CD4-positive, alpha-beta T cell treated with Interleukin-17A for 1 hour (primary cell): Measurements from ENCODE around the gene LRRC9.
"Not testable (repeated sequence)": the region's sequence is repeated elsewhere in the genome, so short reads cannot be mapped to it uniquely, and the experiment has no call there.

Source experiments
- DNase-seq: peaks from one replicate; pipeline ENCODE4 v3.0.0-alpha.2; 2020

The LRRC9 gene

DNA sequence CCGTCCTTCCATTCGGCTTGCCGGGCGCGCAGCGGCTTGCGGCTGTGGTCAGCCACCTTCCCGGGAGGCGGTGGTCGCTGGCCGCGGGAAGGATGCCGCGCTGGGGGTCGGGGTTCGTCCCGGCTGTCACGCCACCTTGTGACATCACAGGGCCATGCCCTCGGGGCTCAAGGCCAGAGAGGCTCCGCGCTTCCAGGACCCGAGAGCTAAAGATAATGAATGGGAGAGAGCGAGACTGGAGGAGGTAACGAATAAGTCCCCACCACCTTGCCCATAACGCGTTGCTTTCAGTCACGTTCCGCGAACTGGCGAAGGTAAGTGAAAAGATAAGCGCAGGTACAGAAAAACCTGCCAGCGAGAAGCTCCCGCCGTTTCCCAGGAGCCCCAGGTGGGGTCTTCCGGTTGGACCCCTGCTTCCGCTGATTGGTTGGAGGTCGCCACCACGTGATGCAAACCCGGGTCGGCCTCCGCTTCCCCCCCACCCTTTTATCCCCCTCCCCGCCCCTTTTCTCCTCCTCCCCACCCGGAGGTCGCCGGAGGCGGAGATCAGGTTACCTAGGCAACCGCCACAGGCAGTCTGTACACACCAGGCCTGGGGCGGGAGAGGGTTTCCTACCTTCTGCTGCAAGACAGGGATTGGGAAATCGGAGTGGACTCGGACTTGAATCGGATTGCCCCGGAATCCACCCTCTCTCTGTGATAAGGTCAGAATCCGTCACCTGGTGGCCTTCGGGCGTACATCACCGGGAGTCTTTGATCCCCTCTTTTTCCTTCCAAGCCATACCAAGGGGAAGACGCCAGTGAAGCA is at the start of gene LRRC9:
TSS of gene LRRC9 (plus strand) at position 575 of the 808 bp plus-strand sequence.
- DNase-seq: peak; percentile 56

DNA sequence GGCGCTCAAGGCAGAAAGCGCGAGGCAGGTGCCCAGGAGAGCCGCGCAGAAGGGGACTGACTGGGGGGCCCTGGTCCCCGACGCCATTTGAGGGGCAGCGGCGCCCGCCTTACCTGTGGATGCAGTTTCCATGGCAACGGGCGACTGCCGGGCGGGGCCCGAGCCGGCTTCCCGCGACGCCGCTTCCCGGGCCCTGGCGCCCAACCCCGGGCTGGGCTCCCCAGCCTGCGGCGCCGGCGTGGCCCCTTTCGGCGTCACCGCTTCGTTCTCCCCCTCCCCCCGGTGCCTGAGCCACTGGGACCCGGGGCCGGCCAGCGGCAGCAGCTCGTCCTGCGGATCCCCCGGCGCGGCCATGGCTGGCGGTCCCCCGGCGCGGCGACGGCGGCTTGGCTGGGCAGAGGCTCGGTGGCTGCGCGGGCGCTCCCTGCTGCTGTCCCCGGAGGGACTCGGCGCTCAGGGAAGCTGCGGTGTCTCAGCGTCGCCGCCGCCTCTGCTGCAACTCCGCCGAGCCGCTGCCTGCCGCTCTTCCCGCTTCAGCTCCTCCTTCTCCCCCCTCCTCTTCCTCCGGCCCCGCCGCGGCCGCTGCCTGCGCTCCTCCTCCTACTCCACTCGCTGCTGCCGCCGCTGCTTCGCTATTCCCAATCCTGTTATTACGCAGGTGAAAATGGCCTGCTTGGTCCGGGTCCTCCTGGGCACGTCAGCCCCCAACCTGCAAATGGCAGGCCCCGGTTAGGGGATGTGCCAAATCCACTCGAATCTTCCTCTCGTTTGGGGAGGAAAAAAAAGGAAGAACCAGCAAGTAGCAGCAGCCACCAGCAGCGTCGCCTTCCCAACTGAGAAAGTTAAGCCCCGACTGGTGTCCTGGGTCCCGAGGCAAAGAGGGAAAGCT is 49.4 kb upstream of the LRRC9 start, which contains the start of gene RTN1:
TSS of gene RTN1 (minus strand) at position 500 of the 889 bp plus-strand sequence. CDS start at position 354, 146 bp downstream.
- DNase-seq: peak; percentile 2

- no peak for DNase-seq
These were observed 48.8 kb upstream of the LRRC9 start for GRCh38 chr14:59871166-59871495.

DNA sequence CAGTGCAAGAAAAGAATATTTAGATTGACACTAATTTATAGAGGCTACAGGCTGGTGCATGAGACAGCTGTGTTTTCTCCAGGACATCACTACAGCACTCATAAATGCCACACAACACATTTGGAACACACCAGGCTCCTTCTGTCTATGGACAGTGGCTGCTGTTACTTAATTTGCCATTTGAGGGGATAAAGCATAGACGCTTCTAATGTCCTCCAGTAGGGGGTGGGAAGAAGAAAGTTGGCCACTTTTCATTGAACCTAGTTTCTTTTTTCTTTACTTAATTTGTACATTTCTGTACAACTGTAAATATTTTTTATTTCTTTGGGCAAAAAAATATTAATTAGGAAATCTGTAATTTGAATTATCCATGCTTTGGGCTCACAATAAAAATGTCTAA is 37.0 kb upstream of the LRRC9 start:
- DNase-seq: no peak

GRCh38 chr14:59890676-59891075 is 29.3 kb upstream of the LRRC9 start:
- no peak for DNase-seq

DNA sequence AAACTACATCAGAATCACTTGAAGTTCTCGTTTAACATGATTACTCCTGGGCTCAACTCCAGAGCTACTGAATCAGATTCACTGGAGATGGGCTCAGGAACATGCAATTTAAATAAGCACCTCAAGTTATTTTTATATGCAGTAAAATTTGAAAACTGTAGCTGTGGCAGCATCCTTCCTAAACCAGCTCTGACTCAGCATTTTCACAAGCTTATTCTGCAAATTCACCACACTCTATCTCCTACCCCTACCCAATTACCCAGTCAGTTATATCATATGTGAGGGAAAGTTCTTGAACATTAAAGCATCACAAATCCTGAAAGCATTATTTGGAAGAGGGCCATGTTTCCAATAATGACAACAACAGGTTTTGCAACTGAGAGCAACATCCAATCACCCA is 24.2 kb upstream of the LRRC9 start:
- DNase-seq: no peak

- no peak for DNase-seq
These were observed 22.1 kb upstream of the LRRC9 start for GRCh38 chr14:59897757-59898383.

DNA sequence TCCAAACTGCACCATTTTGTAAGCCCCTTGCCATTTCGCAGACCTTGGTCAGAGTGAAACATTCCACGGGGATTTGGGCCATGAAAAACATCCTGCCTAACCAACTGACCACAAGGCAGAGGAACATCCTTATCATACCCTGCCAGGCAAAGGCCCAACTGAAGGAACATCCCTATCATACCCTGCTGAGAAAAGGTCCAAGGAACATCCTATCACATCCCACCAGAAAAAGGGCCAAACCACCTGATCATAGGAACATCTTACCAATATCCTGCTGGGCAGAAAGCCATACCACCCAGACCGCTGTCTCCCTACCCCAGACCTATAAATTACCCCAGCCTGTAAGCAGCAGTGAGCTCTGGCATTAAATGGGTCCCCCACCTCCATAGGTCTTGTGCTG is 19.4 kb upstream of the LRRC9 start:
- DNase-seq: no peak

- no peak for DNase-seq
These were observed 15.8 kb upstream of the LRRC9 start for GRCh38 chr14:59904184-59904583.

GRCh38 chr14:59905188-59905587 is 14.8 kb upstream of the LRRC9 start:
- DNase-seq: no peak

GRCh38 chr14:59912443-59912842 is 7.5 kb upstream of the LRRC9 start:
- DNase-seq: no peak

DNA sequence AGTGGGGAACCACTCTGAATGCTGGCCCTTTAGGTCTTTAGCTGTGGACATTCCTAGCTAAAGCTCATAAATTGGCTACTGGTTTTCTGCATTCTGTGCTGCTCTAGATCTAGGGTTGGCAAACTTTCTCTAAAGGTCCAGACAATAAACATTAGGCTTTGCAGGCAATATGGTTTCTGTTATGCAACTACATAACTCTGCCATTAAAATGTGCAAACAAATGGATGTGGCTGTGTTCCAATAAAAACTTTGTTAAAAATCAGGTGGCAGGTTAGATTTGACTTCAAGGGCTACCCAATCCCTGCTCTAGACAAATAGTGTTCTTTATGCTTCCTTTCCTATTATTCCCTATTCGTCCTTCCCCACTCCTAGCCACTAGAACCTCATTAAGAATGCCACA is 6.8 kb upstream of the LRRC9 start:
- DNase-seq: no peak

- peak; percentile 29 for DNase-seq
These were observed 947 bp upstream of the LRRC9 start for GRCh38 chr14:59918824-59919569.

DNA sequence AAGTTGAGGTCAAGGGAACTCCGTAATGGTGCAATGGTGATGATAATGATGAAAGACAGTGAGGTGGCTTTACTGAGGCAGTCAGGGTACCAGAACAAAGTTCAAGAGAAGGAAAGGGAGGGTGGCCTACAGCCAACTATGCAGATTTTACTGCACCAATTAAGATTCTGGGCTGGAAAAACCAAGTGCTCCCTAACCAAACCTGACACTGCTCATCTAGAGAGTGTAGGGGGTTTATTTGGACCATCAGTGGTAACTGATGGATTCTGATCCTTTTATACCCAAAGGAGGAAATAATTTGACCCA is 387 bp downstream of the LRRC9 start:
- no peak for DNase-seq

- DNase-seq: no peak
These were observed 5.9 kb downstream of the LRRC9 start for GRCh38 chr14:59925797-59926196.

DNA sequence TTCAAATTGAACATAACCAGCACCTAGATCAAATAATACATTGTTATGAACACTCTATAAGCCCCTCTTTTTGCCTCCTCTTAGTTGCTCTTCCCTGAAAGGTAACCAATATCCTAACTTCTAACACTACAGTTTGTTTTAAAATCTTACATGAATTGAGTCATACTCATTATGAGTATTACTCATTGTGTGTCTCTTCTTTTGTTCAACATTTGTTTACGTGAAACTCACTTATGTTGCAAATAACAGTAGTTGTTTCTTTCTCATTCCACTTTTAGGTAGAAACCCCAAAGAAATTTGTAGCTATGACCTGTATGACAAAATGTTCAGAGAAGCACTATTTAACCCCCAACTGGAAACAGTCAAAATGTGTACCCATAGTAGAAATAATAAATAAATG is 6.6 kb downstream of the LRRC9 start:
- DNase-seq: no peak

- no peak for DNase-seq
These were observed 11.3 kb downstream of the LRRC9 start for GRCh38 chr14:59931237-59931636.

GRCh38 chr14:59936145-59936544 is 16.2 kb downstream of the LRRC9 start:
- DNase-seq: no peak

GRCh38 chr14:59939828-59940227 is 19.9 kb downstream of the LRRC9 start:
- DNase-seq: no peak

DNA sequence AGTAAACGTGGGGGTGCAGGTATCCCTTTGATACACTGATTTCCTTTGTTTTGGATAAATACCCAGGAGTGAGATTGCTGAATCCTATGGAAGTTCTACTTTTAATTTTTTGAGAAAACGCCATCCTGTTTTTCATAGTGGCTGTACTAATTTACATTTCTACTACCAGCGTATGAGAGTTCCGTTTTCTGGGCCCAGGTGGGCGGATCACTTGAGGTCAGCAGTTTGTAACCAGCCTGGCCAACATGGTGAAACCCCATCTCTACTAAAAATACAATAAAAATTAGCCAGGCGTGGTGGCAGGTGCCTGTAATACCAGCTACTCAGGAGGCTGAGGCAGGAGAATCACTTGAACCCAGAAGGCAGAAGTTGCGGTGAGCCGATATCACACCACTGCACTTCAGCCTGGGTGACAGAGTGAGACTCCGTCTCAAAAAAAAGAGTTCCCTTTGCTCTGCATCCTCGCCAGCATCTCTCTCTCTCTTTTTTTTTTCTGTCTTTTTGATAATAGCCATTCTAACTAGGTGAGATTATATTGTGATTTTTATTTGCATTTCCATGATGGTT is 22.4 kb downstream of the LRRC9 start:
- DNase-seq: not testable (repeated sequence)

GRCh38 chr14:59944909-59945308 is 25.0 kb downstream of the LRRC9 start:
- no peak for DNase-seq

DNA sequence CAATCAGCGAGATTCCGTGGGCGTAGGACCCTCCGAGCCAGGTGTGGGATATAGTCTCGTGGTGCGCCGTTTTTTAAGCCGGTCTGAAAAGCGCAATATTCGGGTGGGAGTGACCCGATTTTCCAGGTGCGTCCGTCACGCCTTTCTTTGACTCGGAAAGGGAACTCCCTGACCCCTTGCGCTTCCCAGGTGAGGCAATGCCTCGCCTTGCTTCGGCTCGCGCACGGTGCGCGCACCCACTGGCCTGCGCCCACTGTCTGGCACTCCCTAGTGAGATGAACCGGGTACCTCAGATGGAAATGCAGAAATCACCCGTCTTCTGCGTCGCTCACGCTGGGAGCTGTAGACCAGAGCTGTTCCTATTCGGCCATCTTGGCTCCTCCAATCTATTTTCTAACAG is 32.2 kb downstream of the LRRC9 start:
- DNase-seq: not testable (repeated sequence)

DNA sequence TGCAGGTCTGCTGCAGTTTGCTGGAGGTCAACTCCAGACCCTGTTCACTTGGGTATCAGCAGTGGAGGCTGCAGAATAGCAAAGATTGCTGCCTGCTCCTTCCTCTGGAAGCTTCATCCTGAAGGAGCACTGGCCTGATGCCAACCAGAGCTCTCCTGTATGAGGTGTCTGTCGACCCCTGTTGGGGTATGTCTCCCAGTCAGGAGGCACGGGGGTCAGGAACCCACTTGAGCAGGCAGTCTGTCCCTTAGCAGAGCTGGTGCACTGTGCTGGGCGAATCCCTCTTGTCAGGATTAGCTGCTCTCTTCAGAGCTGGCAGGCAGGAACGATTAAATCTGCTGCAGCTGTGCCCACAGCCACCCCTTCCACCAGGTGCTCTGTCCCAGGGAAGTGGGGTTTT is 37.9 kb downstream of the LRRC9 start:
- not testable (repeated sequence) for DNase-seq
